Measurements from ENCODE around the gene RERE.
A peak's percentile ranks its signal among the peaks of the same experiment; 100 is the strongest.
"Not testable (repeated sequence)": the region's sequence is repeated elsewhere in the genome, so short reads cannot be mapped to it uniquely, and the experiment has no call there.

Gene RERE

DNA sequence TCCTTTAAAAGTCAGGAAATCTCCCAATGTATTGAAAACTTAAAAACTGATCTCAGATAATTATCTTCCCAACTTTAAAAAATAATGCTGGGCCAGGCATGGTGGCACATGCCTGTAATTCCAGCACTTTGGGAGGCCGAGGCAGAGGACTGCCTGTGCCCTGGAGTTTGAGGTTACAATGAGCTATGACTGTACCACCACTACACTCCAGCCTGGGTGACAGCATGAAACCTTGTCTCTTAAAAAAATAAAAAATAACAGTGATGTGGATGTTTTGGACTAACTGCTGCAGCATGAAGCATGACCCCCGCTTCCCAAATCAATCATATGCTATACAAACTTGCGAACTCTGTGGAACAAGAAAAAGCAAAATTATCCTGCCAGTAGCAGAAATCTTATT, 186.3 kb downstream of the RERE start:
- no peak for DNase-seq

DNA sequence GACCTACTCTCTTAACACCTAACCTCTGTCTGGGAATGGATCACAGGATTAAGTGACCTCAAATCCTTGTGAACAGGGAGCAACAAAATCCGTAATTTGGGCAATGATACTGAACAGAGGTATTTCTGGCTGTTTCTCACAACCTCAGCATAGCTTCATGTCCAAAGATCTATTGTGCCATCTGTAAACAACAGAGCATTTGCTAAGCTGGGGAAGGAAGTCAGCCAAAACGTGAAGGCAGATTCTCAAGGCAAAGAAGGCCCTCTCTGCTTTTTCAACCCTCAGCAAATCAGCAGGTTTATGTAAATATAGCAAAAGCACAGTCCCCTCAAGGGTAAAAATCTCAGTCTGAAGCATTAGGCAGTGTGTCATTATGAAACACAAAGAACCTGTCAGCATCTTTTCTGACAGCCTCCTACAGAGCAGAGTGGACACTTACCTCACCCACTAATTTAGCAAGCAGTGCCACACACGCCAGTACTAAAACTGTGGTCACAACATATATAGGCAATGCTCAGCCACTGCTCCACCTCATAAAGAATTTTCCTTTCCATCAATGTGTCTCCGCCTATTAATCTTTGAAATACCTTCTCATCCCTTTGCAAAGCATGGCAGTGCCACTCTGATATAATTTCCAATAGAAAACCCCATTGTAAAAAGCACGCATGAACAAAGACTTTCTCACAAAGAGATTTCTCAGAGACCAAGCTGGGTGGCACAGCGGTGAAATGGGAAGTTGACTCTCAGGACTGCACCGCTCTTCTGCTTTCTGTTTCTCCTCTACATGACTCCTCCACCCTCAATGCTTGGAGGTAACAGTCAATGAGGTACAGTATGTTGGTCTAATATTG, 188.0 kb downstream of the RERE start:
- DNase-seq: no peak

DNA sequence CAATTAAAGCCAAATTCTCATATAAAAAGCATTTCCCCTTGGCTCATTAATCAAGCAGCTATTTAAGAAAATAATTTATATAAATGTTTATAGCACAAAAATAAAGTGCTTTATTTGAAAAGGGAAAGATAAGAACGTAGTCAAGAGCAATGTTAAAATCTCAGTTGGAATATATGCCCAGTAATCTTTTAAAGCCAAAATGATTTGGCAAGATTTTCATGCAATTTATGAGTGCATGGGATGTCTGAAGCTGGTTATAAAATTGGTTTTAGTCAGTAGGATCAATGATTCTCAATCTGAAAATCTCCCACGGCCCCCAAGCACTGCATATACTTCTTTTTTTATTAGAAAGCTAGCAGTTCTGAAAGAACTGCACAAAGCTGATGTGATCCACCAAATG, 188.8 kb downstream of the RERE start:
- no peak for DNase-seq

DNA sequence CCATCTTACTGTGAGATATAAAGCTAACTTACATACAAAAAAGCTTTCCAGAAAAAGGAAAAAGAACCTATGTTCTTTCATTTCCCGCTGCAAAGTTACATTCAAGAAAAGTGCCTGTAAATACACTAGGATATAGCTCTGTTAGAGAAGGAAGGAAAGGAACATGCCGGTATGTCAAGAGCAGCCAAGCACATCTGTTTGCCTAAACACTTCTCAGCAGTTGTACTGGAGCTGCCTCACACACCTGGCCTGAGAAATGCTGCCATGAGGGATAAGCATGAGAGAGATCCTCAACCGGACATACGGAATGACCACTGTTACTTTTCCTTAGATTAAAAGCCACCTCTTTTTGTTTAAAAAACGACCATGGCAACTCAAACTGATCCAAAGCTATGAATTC, 189.7 kb downstream of the RERE start:
- no peak for DNase-seq

DNA sequence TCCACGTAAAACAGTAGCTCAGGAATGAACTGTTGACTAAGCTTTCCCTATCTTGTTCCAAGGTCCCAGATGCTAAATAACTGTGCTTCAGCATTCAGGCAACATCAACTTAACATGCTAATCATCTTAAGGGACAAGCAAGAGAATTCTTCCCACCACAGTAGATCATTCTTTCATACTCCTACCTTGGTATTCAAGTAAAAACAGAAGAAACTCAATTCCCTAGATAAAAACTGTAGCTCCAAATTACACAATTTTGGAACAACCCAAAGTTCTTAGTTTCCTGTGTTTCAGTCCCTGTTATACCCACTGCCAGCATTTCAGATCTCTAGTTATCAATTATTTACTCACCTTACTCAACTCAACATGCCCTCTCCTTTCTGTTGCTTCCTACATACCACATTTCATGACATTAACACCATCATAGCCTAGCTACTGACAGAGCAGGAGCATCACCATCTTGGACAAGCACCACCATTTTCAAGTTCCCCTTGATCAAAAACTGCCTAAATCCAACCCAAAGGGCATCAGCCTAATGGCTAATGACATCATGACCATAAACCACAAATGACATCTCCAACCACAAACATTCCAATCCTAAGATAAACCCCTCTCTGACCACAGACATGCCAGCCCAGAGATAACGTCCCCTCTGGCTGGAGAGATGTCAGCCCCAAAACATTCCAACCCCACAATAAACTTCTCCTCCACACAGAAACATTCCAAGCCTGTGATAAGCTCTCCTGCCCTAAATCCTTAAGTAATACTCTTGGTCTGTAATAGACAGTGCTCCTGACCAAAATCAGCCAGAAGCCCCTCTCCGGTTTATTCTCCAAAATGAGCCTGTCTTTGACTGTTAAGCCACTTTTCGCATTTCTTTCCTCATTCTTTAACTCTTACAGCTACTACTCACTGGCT, 191.2 kb downstream of the RERE start:
- no peak for DNase-seq

DNA sequence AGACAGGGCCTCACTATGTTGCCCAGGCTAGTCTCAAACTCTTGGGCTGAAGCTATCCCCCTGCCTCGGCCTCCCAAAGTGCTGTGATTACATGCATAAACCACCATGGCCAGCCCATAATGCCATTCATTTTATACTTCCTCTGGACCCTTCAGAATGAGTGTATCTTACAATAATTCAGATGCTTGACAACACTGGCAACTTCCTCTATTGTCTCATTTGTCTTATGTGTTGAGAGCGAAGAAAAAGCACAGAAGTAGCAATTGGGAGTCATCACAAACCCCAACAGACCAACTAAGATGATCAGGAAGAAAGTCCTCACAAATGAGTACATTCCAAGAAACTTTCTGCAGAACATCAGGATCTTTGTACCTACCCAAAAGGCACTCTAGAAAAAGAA, 191.9 kb downstream of the RERE start:
- no peak for DNase-seq

DNA sequence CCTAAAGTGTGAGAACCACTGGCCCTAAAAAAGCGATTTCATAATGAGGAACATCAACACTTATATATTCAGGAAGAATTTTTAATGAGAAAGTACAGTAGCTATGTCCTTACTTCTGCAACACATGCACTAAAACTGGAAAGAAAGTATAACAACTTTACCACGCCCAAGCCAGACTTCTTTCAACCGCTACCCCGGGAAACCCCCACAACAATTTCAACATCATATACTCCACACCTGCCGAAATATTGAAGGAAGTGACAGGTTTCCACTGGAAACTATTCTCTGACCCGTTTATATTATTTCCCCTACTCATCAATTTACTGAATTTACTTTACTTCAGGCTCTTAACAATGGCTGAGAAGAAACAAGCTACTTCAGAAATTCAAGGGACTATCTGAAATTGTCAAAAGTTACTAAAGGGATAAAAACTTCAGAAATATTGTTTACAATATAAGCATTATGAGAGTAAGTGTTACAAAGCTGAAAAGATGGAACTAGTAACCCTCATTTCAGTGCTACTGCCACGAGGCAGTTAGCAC, 193.7 kb downstream of the RERE start:
- not testable (repeated sequence) for DNase-seq

DNA sequence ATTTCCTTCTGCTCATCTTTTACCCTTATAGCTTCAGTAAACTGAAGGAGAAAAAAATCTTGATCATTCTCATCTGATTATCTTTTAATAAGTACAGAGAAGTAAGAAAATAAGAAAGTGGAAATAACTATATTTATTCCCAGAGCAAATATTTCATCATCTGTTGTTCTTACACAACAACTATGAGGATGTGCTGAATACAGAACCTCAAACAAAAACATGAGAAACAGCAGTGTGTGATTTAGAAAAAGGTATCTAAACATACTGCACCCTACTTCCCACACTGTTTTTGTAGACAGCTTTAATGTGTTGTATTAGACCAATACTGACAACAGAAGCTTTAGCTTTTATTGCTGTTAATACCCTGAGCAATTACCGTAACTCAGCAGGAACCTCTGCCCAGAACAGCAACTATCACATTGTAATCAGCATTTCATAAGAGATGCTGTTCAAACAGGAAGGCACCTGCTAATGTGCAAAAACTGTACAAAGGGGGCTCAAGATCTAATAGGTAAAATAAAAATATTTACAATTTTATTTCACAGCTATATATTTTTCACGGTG, 195.6 kb downstream of the RERE start:
- DNase-seq: not testable (repeated sequence)

DNA sequence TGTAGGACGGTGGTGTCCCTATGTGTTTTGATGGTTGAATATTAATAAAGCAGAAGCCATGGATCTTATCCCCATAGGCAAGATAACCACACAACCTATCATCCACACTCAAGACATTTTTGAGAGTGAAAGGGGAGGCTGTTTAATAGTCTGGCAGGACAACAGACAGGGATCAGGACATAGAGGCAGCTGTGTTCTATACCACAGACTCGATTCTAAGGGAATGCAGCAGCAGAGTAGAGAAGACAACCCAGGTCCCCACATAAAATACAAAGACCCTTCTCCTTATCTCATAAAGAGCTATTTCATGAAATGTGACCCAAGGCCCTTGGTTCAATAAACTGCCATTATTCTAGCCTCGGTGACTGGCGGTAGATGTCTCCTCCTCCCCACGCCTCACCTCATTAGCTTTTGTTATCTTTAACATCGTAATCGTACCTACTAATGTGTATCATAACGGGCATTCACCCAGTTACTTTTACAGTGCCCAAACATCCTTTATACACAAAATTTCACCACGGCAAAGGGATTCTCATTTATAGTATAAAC, 196.3 kb downstream of the RERE start:
- not testable (repeated sequence) for DNase-seq

DNA sequence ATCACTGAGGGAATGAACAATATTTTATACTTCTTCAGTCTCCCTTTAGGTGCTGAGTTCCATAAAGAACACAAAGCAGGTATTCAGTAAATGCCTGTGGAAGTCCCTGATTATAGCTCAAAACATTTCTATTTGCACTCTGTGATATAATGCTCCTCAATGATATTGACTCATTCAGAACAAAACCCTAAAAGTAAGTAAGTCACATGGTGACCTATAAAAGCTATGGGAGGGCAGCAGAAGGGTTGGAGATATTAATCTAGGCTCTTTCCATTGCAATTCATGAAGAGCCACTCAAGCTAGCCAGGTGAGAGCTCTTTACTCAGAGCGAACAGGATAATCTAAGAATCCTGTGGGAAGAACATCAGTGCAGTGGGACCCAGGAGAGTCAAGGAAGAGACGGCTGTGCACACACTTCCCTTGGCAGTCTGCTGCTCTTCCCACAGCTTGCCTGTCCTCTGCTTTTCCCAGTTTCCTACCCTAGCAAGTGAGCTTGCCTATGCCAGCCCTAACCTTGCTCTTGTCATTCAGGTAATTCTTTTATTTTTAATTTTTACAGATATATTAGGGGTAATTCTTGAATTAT, 197.4 kb downstream of the RERE start:
- not testable (repeated sequence) for DNase-seq

DNA sequence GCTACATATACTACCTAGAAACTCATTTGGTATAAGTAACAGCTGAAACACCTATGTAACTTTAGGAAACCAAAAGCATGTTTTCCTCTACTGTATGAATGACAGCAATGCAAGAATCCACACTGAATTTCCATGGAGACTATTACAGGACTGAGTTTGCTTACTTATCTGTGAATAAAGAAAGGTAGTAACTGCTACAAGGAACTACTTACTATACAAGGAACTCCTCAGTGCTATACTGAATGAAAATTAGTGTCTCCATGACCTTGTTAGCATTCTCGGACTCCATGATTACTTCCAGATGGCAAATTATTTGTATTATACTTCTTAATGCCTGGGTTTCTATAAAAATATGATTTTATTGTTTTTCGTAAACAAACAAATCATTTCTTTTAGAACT, 198.0 kb downstream of the RERE start:
- DNase-seq: not testable (repeated sequence)

DNA sequence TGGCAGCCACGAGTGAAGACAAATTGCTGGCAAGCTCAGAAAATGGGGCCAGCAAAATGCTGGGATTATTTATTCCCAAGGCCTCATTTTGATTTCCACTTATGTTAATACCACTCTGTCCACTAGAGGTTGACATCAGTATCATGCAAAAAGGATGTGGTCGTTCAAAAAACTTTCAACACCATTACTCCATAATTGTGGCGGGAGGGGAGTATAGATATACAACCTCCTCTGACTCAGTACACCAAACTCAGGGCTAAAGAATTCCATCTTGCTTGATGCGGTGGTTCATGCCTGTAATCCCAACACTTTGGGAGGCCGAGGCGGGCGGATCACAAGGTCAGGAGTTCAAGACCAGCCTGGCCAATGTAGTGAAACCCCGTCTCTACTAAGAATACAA, 200.6 kb downstream of the RERE start:
- DNase-seq: not testable (repeated sequence)

DNA sequence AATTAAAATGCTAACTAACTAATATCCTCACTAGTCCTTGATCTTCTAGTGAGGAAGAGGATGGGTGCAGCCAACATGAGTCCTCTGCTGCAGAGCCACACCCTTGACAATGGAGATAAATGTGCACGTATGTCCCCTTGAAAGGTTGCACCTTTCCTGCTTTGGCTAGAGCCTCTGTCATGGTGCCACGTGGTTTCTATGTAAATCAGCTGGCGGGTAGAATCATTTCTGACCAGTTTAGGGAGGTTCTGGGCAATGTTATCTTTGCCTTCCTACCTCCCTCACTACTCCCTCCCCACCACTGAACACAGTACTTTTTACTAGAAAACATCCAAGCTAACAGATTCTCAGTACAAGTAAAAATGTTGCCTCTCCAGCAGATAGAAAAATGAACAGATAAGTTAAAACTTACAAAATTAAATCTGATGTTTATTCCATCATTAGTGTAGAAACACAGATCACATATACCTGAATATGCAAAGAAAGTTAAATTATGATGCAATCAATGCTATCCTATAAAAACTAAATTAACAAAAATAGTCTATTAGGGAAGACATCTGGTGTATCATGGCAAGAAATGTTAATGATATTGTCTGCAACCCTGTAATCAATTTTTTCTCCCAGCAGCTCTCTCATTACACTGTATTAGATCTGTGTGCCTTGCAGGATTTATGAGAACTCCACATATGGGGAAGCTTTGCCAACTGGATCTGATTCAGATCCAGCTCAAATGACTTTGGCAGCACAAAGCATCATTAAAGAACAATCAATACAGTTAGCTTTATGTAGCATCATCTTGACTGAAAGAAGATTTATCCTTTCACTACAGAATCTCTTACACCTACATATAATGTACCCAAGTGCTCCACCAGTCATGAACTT, 205.6 kb downstream of the RERE start:
- DNase-seq: not testable (repeated sequence)

DNA sequence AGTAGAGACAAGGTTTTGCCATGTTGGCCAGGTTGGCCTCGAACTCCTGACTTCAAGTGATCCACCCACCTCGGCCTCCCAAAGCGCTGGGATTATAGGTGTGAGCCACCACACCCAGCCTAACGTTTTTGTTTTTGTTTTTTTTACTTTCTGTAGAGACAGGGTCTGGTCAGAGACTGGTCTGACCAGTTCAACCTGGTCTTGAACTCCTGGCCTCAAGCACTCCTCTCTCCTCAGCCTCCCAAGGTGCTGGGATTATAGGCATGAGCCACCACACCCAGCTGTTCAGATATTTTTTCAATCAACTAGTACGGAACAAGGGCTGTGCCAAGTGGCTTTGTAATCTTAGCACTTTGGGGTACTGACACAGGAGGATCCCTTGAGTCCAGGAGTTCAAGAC, 209.5 kb downstream of the RERE start:
- no peak for DNase-seq

DNA sequence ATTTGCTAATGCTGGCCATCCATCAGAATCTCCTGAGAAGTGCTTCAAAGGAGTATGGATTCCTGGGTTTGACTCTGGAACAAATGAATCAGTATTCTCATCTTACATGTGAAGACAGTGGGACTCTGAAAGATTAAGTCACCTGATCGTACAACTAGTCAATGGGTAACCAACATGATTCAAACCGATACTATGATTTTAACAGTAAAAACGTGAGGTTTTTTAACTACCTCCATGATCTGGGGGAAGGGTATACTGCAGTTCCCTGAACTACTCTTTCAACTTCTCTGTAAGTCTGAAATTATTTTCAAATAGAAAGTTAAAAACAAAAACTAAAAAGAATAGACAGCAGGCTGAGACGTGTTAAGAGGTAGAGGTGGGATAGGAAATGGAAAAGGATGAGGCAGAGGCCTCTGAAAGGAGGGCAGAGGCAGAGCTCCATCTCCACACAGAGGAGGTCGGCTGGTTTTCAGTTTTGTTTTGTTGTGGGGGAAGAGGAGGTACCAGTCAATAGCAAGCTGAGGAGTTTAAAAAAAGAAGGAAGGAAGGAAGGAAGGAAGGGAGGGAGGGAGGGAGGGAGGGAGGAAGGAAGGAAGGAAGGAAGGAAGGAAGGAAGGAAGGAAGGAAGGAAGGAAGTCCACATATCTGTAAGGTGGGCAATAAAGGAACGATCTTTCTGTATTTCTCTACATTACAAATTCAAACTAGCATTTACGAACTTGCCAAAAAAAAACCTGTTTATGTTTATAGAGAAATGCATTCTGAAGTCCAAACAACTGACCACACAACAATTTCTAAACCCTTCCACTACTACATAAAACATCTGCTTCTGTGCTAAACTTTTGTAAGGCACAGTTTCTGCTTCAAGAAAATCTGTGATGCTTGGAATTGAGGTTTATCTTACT, 213.1 kb downstream of the RERE start:
- DNase-seq: peak; percentile 46

DNA sequence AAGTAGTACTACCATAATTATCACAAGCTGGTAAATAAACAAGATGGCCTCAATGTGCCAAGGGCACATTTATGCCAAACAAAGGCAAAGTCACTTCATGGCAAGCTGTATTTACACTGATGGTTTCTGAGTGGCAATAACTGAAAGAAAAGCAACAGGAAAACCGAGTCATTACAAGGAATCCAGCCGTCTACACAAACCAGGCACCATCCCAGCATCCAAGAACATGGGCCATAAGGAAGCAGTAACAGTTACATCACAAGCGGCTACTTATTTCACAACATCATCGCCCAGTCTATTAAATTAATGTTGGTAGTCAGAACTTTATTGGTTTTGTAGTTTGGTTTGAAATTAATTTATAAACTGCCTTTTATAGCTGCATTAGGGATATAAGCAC, 214.2 kb downstream of the RERE start:
- no peak for DNase-seq

DNA sequence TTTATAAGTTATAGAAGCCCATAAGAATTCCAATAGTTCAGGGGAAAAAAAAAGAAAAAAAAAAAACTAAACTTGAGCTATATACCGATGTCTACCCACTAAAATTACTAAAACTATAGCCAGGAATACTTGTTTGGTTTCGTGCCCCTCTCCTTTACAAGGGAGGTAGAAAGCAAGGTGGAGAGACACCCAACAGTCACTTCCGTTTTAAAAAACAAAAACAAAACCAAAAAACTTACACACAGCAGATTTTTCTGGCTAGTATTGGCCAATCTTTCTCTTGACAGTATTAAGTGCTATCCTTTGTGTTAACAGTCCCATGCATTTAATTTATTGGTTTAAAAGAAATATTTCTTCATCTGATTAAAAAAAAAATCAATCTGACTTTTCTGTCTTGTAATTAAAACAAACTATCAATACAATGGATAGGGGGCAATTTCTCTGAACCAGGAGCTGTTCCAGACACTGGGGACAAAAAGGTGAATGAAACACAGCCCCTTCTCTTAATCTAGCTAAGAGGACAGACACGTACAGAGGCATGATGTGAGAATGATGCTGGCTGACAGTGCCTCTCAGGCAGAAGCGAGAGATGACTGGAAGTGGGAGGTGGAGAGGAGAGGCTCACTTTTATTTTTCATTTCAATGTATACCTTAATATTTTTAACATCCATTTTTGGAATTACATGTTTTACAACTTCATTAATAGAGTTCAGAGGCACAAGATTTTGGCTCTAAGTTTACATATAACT, 214.8 kb downstream of the RERE start:
- DNase-seq: peak; percentile 42

DNA sequence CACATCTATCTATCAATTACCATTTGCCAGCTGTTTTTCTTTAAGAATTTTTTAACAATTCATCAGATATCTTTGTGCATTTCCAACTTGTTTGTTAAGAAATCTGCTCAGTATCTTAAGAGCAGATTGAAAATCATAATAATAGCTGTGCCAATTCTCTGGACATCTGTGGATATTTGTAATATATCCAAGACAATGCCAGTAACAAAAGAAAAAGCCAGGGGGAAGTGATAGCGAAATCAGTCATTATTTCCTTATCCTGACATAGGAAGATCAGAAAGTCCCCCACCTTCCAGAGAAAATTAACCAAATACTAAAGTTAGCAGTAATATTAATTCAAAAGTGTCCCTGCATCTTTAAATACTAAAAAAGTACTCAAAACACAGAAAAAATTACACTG, 217.1 kb downstream of the RERE start:
- no peak for DNase-seq

DNA sequence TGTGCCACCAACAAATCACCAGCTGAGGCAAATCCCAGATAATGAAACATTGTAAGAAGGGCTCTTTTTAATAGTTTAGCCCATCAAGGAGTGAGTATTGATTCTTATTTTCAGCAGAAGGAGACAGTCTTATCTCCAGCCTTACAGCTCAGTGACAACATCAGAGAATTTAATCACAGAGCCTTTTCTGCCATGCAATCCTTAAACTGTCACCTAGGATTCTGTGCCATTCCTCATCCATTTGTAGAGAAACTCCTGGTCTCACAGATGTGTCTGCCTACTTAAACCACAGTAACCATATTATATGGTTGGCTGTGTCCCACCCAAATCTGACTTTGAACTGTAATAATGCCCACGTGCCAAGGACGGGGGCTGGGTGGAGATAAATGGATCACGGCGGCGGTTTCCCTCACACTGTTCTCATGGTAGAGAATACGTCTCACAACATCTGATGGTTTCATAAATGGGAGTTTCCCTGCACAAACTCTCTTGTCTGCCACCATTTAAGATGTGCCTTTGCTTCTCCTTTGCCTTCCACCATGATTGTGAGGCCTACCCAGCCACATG, 217.7 kb downstream of the RERE start:
- no peak for DNase-seq

Data from stimulated activated CD4-positive, alpha-beta T cell treated with anti-CD3 and anti-CD28 coated beads, Interleukin-1b, Interleukin-23, amount 100 ng/mL, for 48 hours (primary cell).